Pancreas (tissue), 10 donors: Measurements from ENCODE around the gene ID3. TPM values are rescaled to one million over a fixed set of nuclear protein-coding genes. Genes with fewer than 3 reads are reported as not detected.

Experiments
- ATAC-seq, 4 donors: fragments of 200-7000 bp; cut with Tn5 transposase; one replicate each; pipeline versions ENCODE4 v1.8.0 to v1.9.1; 2020; ENCODE audit warnings: mild to moderate bottlenecking in 4 of 4, moderate library complexity in 4 of 4
- DNase-seq, 6 donors: peaks; one replicate each; pipeline ENCODE4 v3.0.0-alpha.2; 2020
- FAIRE-seq: peaks from 2 replicates; lab custom pipeline; 2012; peaks lifted over from hg19 to GRCh38; lab: Jason Lieb, UNC
- H3K27ac ChIP-seq, 4 donors: fragments of 200-600 bp; sonication (generic); 1 replicate in 3 of 4; 2 replicates in 1 of 4; pipeline versions ENCODE4 v1.5.0 to v1.8.0; 2020
- H3K27me3 ChIP-seq, 4 donors: fragments of 200-600 bp; one replicate each; pipeline ENCODE4 v1.8.0; 2021
- H3K36me3 ChIP-seq, 3 donors: fragments of 200-600 bp; sonication (generic) in 1 of 3; one replicate each; pipeline versions ENCODE4 v1.5.0 to v1.8.0; 2020 to 2021
- H3K4me1 ChIP-seq, 3 donors: fragments of 200-600 bp; one replicate each; pipeline ENCODE4 v1.8.0; 2021
- H3K4me3 ChIP-seq, 4 donors: fragments of 200-600 bp; sonication (generic) in 2 of 4; one replicate each; pipeline versions ENCODE4 v1.5.0 to v1.8.0; 2020 to 2021
- H3K9me3 ChIP-seq, 4 donors: fragments of 200-600 bp; one replicate each; pipeline ENCODE4 v1.8.0; 2021
- CTCF ChIP-seq, 4 donors: fragments of 200-600 bp; sonication (generic) in 3 of 4; IDR thresholded peaks; one replicate each; pipeline versions ENCODE4 v1.5.0 to v1.8.0; 2021; ENCODE audit warnings: antibody characterized with exemption in 4 of 4
- WGBS, 2 donors: extraction: QIAGEN DNeasy Blood & Tissue Kit; methylation state at CpG; one replicate each; pipeline ENCODE4 v1.1.7; 2013; 5-methylcytosine and 5-hydroxymethylcytosine counted together
- intact Hi-C, 3 donors: fragments of 100-400 bp; cut with DNase I; formaldehyde crosslinking; loops; one replicate each; pipeline versions ENCODE4 v1.11.1 to v1.14.2; 2022
- polyA plus RNA-seq, 2 donors: library from polyadenylated mRNA; stranded (reverse); fragments of 200-250 nt; gene quantifications; one replicate each; pipeline ENCODE4 v1.2.3, GENCODE V29; 2013
- total RNA-seq, 6 donors: library from RNA; stranded (reverse); fragmentation: NEBNext Ultra II Directional in 4 of 6; extraction: Animal tissue kit (Norgen Biotek cat#: 25700) in 4 of 6; gene quantifications; one replicate each; pipeline versions ENCODE4 v1.2.1 to v1.2.4, GENCODE V29; 2021 to 2023
- donor health status: healthy with polysubstance abuse.
- donor health status: DM: no; HTN: no; CAD: no; lungs with moderate emphysema.
- donor health status: DM: no; HTN: no; CAD: no.
- donor health status: control.
- donor health status: control.
- donor health status: Bipolar disorder and iron deficiency.
- donor health status: DM: yes; HTN: yes; CAD: no.
- donor health status: DM: no; HTN: no; CAD: no.
- donor health status: DM: no; HTN: no; CAD: no.
- donor health status: DM: yes; HTN: yes; CAD: no.

Gene ID3
- total and polyA plus RNA-seq, 8 donors = 16.6 to 54.0 (median 36.8) TPM

DNA sequence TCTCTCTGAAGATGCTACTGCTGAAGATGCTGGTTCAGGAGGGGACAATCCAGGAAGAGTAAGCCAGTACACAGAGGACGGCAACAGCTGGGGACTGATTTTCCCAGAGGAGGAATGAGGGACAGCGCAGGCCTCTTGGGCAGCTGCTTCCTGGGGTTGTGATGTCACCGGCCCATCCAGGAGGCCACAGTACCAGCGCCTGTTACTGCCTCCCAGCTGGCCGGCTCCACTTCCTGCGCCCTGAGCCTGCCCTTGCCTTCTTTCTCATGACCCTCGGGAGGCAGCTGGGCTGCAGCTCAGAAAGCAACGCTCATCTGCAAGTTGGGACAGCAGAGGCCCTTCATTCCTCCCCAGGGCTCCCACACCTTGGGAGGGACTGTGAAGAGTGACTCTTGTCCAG is 21.9 kb upstream of the ID3 start:
- no peaks in the 10 kb centered on the region for H3K9me3 ChIP-seq
- H3K27ac ChIP-seq = no peak overlapping the region
- TF ChIP-seq CTCF (IDR thresholded peaks at IDR 0.05) = no peak
- 84 to 85% methylated on average over 7 to 8 of the region's 8 CpGs for WGBS, 2 donors
- FAIRE-seq = no peak
- no peak for ATAC-seq
- H3K4me3 ChIP-seq = no peak overlapping the region
- no peaks in the 10 kb centered on the region for H3K27me3 ChIP-seq
- intact Hi-C loops = no loop called here
- no peak for DNase-seq
- no peaks in the 10 kb centered on the region for H3K4me1 ChIP-seq
- no peaks in the 10 kb centered on the region for H3K36me3 ChIP-seq

- TF ChIP-seq CTCF (IDR thresholded peaks at IDR 0.05) = no peak
- Histone ChIP-seq H3K27ac (no peak overlapping the region), H3K4me3 (no peak overlapping the region), H3K27me3 (no peaks in the 10 kb centered on the region), H3K9me3 (no peaks in the 10 kb centered on the region), H3K4me1 (no peaks in the 10 kb centered on the region), H3K36me3 (no peaks in the 10 kb centered on the region)
- intact Hi-C loops = no loop called here
- DNase-seq (no peak), ATAC-seq (no peak), FAIRE-seq (no peak)
- WGBS, 2 donors = 82 to 84% methylated on average over 6 of the region's 6 CpGs
Measured at GRCh38 chr1:23578997-23579363, 19.7 kb upstream of the ID3 start.

DNA sequence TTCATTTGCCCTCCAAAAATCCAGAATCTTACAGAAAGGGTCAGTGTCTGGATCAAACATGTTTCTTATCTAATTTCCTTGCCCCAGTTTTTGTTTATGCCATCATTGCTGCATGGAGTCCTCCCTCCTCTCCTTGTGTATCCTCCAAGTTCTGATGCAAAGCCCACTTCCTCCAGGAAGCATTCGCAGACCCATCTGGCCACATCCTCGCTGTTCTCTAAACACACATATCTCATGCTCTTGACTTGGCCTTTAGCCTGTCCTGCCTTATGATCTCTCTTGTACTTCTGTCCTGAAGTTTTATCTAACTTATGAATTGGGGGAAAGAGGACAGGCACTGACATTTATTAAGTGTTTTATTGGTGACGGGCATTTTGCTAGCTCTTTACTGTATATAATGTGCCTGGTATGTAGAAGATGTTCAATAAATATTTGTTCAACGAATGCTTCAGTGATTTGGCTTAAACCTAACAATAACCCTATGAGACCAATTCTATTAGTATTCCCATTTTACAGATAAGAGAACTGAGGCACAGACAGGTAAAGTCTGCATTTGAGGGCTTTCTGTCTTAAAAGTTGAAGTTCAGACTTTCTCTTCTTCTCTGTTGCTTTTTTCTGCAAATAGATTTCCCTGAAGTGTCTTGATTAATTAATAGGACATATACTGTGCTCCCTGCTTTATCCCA is 19.2 kb upstream of the ID3 start:
- TF ChIP-seq CTCF (IDR thresholded peaks at IDR 0.05) = no peak
- H3K4me3 ChIP-seq = no peak overlapping the region
- peak overlapping the region in 1 of 4 donors; percentile 41 for H3K27ac ChIP-seq
- no peaks in the 10 kb centered on the region for H3K4me1 ChIP-seq
- 83 to 93% methylated on average over 4 of the region's 4 CpGs for WGBS, 2 donors
- no peaks in the 10 kb centered on the region for H3K27me3 ChIP-seq
- intact Hi-C loops = no loop called here
- ATAC-seq (peak in 2 of 4 donors; percentile 17 to 23), FAIRE-seq (no peak), DNase-seq (no peak)
- H3K9me3 ChIP-seq = no peaks in the 10 kb centered on the region
- no peaks in the 10 kb centered on the region for H3K36me3 ChIP-seq

DNA sequence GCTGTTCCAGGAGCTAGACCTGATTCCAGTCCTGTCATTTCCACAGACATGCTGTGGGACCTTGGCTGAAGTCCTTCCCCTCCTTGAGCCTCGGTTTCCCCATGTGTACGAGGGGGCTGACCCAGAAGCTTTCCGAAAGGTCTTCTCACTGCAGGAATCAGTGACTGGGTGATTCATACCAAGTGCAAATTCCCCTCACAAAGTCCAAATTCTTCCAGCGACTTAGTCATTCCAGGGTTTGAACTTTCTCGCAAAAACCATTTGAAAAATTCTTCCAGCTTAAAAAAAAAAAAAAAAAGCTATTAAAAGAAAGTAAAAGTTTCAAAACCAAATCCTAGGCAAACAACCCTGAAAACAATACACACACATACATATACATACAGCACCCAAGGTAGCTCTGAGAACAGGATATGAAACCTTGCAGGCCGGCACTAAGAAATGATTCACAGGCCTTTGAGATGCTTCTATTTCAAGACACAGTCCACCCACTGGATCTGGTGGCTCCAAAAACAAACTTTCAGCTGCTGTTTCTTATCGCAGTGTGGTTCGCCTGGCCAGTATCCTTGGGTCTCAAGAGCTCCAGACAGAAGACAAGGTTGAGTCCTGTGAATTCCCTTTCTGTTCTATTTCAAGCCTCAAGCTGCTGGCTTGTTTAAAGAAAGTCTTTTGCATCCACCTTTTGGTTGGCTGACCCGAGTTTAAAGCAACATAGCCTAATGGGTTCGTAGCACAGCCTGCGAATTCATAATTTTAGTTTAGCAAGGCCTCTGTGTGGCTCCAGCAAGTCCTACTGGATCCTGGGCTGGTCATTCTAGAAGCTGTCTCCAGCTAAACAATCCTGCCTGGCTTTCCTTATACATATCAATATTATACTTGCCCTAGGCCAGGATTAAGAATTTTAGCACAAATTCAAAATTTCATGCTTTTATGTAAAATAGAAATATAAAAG is 18.0 kb upstream of the ID3 start:
- DNase-seq (no peak), FAIRE-seq (no peak), ATAC-seq (peak in 3 of 4 donors; percentile 47 to 75 (median 58))
- H3K9me3 ChIP-seq = no peaks in the 10 kb centered on the region
- H3K4me3 ChIP-seq = no peak overlapping the region
- no peaks in the 10 kb centered on the region for H3K27me3 ChIP-seq
- H3K4me1 ChIP-seq = no peaks in the 10 kb centered on the region
- no peak for TF ChIP-seq CTCF (IDR thresholded peaks at IDR 0.05)
- H3K36me3 ChIP-seq = no peaks in the 10 kb centered on the region
- peak overlapping the region in 1 of 4 donors; percentile 41 for H3K27ac ChIP-seq
- 72 to 75% methylated on average over 11 of the region's 11 CpGs for WGBS, 2 donors
- intact Hi-C loops = no loop called here
